ENCODE results near the gene OSMR.

Gene OSMR

GRCh38 chr5:38799556-38800377 lies 46.0 kb upstream of the OSMR start:
- ChIA-PET CTCF (interaction anchor here (0.6 to 2.9 kb wide), 5 partner anchors 10 to 358 kb away, joined by 3 to 11 read pairs (median 7); no protein-coding TSS in a partner anchor), POLR2A (no interaction called here)
- Histone ChIP-seq H3K27ac (ENCODE audit: extremely low read depth, low read depth, low read length) (no peak overlapping the region), H3K4me1 (ENCODE audit: control insufficient read depth, insufficient read depth, low read length) (no peaks in the 10 kb centered on the region), H3K4me3 (ENCODE audit: low read depth, low read length) (no peak overlapping the region), H3K9me3 (ENCODE audit: control insufficient read depth, insufficient read depth, low read depth, low read length) (no peaks in the 10 kb centered on the region), H3K36me3 (ENCODE audit: control insufficient read depth in 2 of 2, insufficient read depth in 1 of 2, low read length in 2 of 2) (no peaks in the 10 kb centered on the region)
- TF ChIP-seq ZNF555 (tag by site-specific recombination; conservative IDR thresholded peaks at IDR 0.05) (no peak), ZNF701 (tag by site-specific recombination; IDR thresholded peaks at IDR 0.05) (no peak), TCF7L2 (IDR thresholded peaks at IDR 0.05; ENCODE audit: borderline replicate concordance, low read depth, low read length) (no peak), YY1 (tag by site-specific recombination; IDR thresholded peaks at IDR 0.05) (no peak), ZNF580 (tag by site-specific recombination; IDR thresholded peaks at IDR 0.05) (no peak), ZNF426 (tag by site-specific recombination; IDR thresholded peaks at IDR 0.05) (no peak), GLIS1 (tag by site-specific recombination; IDR thresholded peaks at IDR 0.05) (no peak)

- ChIA-PET POLR2A (no interaction called here), CTCF (interaction anchor here (1.9 to 2.9 kb wide), 3 partner anchors 9 to 359 kb away, joined by 7 to 11 read pairs (median 9); no protein-coding TSS in a partner anchor)
- Histone ChIP-seq H3K36me3 (ENCODE audit: control insufficient read depth in 2 of 2, insufficient read depth in 1 of 2, low read length in 2 of 2) (no peaks in the 10 kb centered on the region), H3K9me3 (ENCODE audit: control insufficient read depth, insufficient read depth, low read depth, low read length) (no peaks in the 10 kb centered on the region), H3K27ac (ENCODE audit: extremely low read depth, low read depth, low read length) (no peak overlapping the region), H3K4me1 (ENCODE audit: control insufficient read depth, insufficient read depth, low read length) (no peaks in the 10 kb centered on the region), H3K4me3 (ENCODE audit: low read depth, low read length) (no peak overlapping the region)
- TF ChIP-seq ZBTB7A (tag by site-specific recombination; IDR thresholded peaks at IDR 0.05; ENCODE audit: low read depth) (no peak), ZNF777 (tag by site-specific recombination; IDR thresholded peaks at IDR 0.05; ENCODE audit: borderline replicate concordance) (no peak), ZNF416 (tag by site-specific recombination; IDR thresholded peaks at IDR 0.05) (no peak), ZNF280D (tag by site-specific recombination; IDR thresholded peaks at IDR 0.05) (no peak), ZNF529 (tag by site-specific recombination; IDR thresholded peaks at IDR 0.05; ENCODE audit: insufficient replicate concordance) (no peak)
These were observed 45.3 kb upstream of the OSMR start for GRCh38 chr5:38800515-38800914.

- Histone ChIP-seq H3K4me3 (ENCODE audit: low read depth, low read length) (no peak overlapping the region), H3K36me3 (ENCODE audit: control insufficient read depth in 2 of 2, insufficient read depth in 1 of 2, low read length in 2 of 2) (no peaks in the 10 kb centered on the region), H3K9me3 (ENCODE audit: control insufficient read depth, insufficient read depth, low read depth, low read length) (no peaks in the 10 kb centered on the region), H3K27ac (ENCODE audit: extremely low read depth, low read depth, low read length) (no peak overlapping the region), H3K4me1 (ENCODE audit: control insufficient read depth, insufficient read depth, low read length) (no peaks in the 10 kb centered on the region)
- ChIA-PET POLR2A (no interaction called here), CTCF (interaction anchor here (0.6 to 2.9 kb wide), 2 partner anchors 360 to 554 kb away, joined by 3 to 9 read pairs; no protein-coding TSS in a partner anchor)
- TF ChIP-seq SCRT2 (tag by site-specific recombination; IDR thresholded peaks at IDR 0.05) = no peak
- TF ChIP-seq SALL2 (tag by site-specific recombination; IDR thresholded peaks at IDR 0.05; ENCODE audit: borderline replicate concordance) = no peak
- no peak for TF ChIP-seq ZXDB (tag by site-specific recombination; IDR thresholded peaks at IDR 0.05)
- TF ChIP-seq FEZF1 (tag by site-specific recombination; IDR thresholded peaks at IDR 0.05) = no peak
- no peak for TF ChIP-seq ZNF19 (tag by site-specific recombination; IDR thresholded peaks at IDR 0.05; ENCODE audit: low read depth)
- no peak for TF ChIP-seq ZNF664 (tag by site-specific recombination; IDR thresholded peaks at IDR 0.05)
- no peak for TF ChIP-seq ZNF114 (tag by site-specific recombination; IDR thresholded peaks at IDR 0.05)
These were observed 43.7 kb upstream of the OSMR start for GRCh38 chr5:38802125-38802524.

All from HEK293 (cell line).